Uterus (tissue), 2 donors: ENCODE results near the gene MRGPRX2.

Experiments used
- POLR2A ChIP-seq, 2 donors: fragments of 450-650 bp; IDR thresholded peaks; one replicate each; pipeline ENCODE4 v1.6.1; 2016; ENCODE audit warnings: antibody characterized with exemption in 2 of 2, mild to moderate bottlenecking in 1 of 2, moderate library complexity in 1 of 2
- TF ChIP-seq, protein P1 (sequence below), 4 experiments: fragments of 200-600 bp in 2 of 4; fragments of 450-650 bp in 2 of 4; sonication (generic) in 2 of 4; IDR thresholded peaks; one replicate each; pipeline ENCODE4 v1.5.1; 2016 to 2019; ENCODE audit warnings: antibody characterized with exemption in 4 of 4, mild to moderate bottlenecking in 2 of 4, moderate library complexity in 1 of 4

DNA sequence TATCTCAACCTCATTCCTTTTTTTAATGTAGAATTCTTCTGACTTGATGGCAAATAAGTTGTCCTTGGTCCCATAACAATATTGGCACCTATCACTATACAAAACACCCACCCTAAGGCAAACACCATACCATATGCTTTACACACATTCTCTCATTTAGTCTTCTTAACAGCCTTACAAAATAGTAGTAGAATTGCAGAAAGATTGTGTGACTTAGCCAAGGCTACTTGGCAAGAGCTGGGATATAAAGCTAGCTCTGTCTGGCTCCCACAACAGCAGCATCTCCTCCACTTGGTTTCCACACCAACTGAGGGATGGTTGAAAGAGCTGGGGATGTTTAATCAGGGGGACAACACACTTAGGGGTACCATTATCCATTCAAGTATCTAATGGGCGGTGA, 46.6 kb upstream of the MRGPRX2 start:
- TF ChIP-seq, protein P1, sequence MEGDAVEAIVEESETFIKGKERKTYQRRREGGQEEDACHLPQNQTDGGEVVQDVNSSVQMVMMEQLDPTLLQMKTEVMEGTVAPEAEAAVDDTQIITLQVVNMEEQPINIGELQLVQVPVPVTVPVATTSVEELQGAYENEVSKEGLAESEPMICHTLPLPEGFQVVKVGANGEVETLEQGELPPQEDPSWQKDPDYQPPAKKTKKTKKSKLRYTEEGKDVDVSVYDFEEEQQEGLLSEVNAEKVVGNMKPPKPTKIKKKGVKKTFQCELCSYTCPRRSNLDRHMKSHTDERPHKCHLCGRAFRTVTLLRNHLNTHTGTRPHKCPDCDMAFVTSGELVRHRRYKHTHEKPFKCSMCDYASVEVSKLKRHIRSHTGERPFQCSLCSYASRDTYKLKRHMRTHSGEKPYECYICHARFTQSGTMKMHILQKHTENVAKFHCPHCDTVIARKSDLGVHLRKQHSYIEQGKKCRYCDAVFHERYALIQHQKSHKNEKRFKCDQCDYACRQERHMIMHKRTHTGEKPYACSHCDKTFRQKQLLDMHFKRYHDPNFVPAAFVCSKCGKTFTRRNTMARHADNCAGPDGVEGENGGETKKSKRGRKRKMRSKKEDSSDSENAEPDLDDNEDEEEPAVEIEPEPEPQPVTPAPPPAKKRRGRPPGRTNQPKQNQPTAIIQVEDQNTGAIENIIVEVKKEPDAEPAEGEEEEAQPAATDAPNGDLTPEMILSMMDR (IDR thresholded peaks at IDR 0.05): no peak
- no peak for TF ChIP-seq POLR2A (IDR thresholded peaks at IDR 0.05)
